GM19099 (cell line): ENCODE data around the gene SOBP.

Experiments used
- POLR2A ChIP-seq: IDR thresholded peaks from 3 replicates; pipeline ENCODE4 v1.6.1; 2011; ENCODE audit warnings: low read depth; ENCODE audit not compliant: insufficient read length; ENCODE audit errors: extremely low read depth

Gene SOBP

GRCh38 chr6:107506145-107506544 lies 16.2 kb downstream of the SOBP start:
- TF ChIP-seq POLR2A, result no peak

- TF ChIP-seq POLR2A, result no peak
Measured at GRCh38 chr6:107509506-107509905, 19.6 kb downstream of the SOBP start.

- TF ChIP-seq POLR2A, result no peak
Measured at GRCh38 chr6:107510108-107510507, 20.2 kb downstream of the SOBP start.

- no peak for TF ChIP-seq POLR2A
Measured at GRCh38 chr6:107511511-107511993, 21.6 kb downstream of the SOBP start.

GRCh38 chr6:107513214-107513613 lies 23.3 kb downstream of the SOBP start:
- TF ChIP-seq POLR2A, result no peak

GRCh38 chr6:107515955-107516354 lies 26.0 kb downstream of the SOBP start:
- no peak for TF ChIP-seq POLR2A

GRCh38 chr6:107517274-107517673 lies 27.4 kb downstream of the SOBP start:
- TF ChIP-seq POLR2A, result no peak

GRCh38 chr6:107523054-107523791 lies 33.3 kb downstream of the SOBP start:
- TF ChIP-seq POLR2A, result no peak

GRCh38 chr6:107523794-107524193 lies 33.9 kb downstream of the SOBP start:
- TF ChIP-seq POLR2A, result no peak

- no peak for TF ChIP-seq POLR2A
Measured at GRCh38 chr6:107524626-107525025, 34.7 kb downstream of the SOBP start.

- no peak for TF ChIP-seq POLR2A
Measured at GRCh38 chr6:107531868-107532267, 42.0 kb downstream of the SOBP start.

- TF ChIP-seq POLR2A, result no peak
Measured at GRCh38 chr6:107532706-107533105, 42.8 kb downstream of the SOBP start.

GRCh38 chr6:107533415-107534059 lies 43.6 kb downstream of the SOBP start:
- no peak for TF ChIP-seq POLR2A

- TF ChIP-seq POLR2A, result no peak
Measured at GRCh38 chr6:107534571-107535141, 44.7 kb downstream of the SOBP start.

GRCh38 chr6:107535626-107536025 lies 45.7 kb downstream of the SOBP start:
- TF ChIP-seq POLR2A, result no peak

GRCh38 chr6:107536180-107536961 lies 46.5 kb downstream of the SOBP start:
- TF ChIP-seq POLR2A, result no peak

GRCh38 chr6:107537559-107537958 lies 47.6 kb downstream of the SOBP start:
- no peak for TF ChIP-seq POLR2A
